Inferior parietal cortex (tissue), 1 donor: ENCODE data around the gene RXRA.

ENCODE experiments used
- DNase-seq: peaks from one replicate; pipeline ENCODE4 v3.0.0-alpha.2; 2016; ENCODE audit errors: extremely low spot score

RXRA gene

GRCh38 chr9:134338394-134339182 lies 12.3 kb downstream of the RXRA start:
- DNase-seq: no peak

- DNase-seq: no peak
Observed at GRCh38 chr9:134339183-134339806, 13.0 kb downstream of the RXRA start.

- no peak for DNase-seq
Observed at GRCh38 chr9:134340475-134341160, 14.4 kb downstream of the RXRA start.

- DNase-seq: no peak
Observed at GRCh38 chr9:134341306-134341705, 15.1 kb downstream of the RXRA start.

- no peak for DNase-seq
Observed at GRCh38 chr9:134341929-134342745, 15.9 kb downstream of the RXRA start.

GRCh38 chr9:134342746-134343115 lies 16.5 kb downstream of the RXRA start:
- DNase-seq: no peak

- DNase-seq: no peak
Observed at GRCh38 chr9:134343637-134344036, 17.4 kb downstream of the RXRA start.

GRCh38 chr9:134344068-134344799 lies 18.0 kb downstream of the RXRA start:
- DNase-seq: no peak

GRCh38 chr9:134344800-134345310 lies 18.6 kb downstream of the RXRA start:
- DNase-seq: no peak

- no peak for DNase-seq
Observed at GRCh38 chr9:134345737-134346136, 19.5 kb downstream of the RXRA start.

- no peak for DNase-seq
Observed at GRCh38 chr9:134346151-134346550, 19.9 kb downstream of the RXRA start.

- no peak for DNase-seq
Observed at GRCh38 chr9:134346840-134347583, 20.8 kb downstream of the RXRA start.

GRCh38 chr9:134347996-134348395 lies 21.7 kb downstream of the RXRA start:
- no peak for DNase-seq

GRCh38 chr9:134348404-134349155 lies 22.3 kb downstream of the RXRA start:
- DNase-seq: no peak

- DNase-seq: no peak
Observed at GRCh38 chr9:134349936-134350335, 23.7 kb downstream of the RXRA start.

GRCh38 chr9:134350416-134350994 lies 24.2 kb downstream of the RXRA start:
- no peak for DNase-seq

GRCh38 chr9:134351606-134352176 lies 25.4 kb downstream of the RXRA start:
- DNase-seq: no peak

GRCh38 chr9:134352247-134352933 lies 26.1 kb downstream of the RXRA start:
- DNase-seq: no peak
